GM12878 (cell line): ENCODE data around the gene SORCS1. TPM values are rescaled to one million over a fixed set of nuclear protein-coding genes. Genes with fewer than 3 reads are reported as not detected.

Experiments
- ATF7 ChIP-seq: fragments of 450-650 bp; IDR thresholded peaks from 2 replicates; pipeline ENCODE4 v1.6.1; 2016; ENCODE audit warnings: low read depth, mild to moderate bottlenecking
- BCL3 ChIP-seq: IDR thresholded peaks from 2 replicates; pipeline ENCODE4 v1.6.1; 2011; ENCODE audit warnings: borderline replicate concordance, low read depth, mild to moderate bottlenecking, moderate library complexity, low read length; ENCODE audit not compliant: insufficient read depth, poor library complexity, severe bottlenecking
- CREM ChIP-seq: IDR thresholded peaks from 2 replicates; pipeline ENCODE4 v1.6.1; 2014; ENCODE audit warnings: antibody characterized with exemption, low read depth
- FOXM1 ChIP-seq: IDR thresholded peaks from 2 replicates; pipeline ENCODE4 v1.6.1; 2012; ENCODE audit warnings: low read depth, mild to moderate bottlenecking, inconsistent platforms, low read length, moderate library complexity
- GABPA ChIP-seq: IDR thresholded peaks from 2 replicates; pipeline ENCODE4 v1.6.1; 2014; ENCODE audit warnings: antibody characterized with exemption, low read depth, mild to moderate bottlenecking, inconsistent platforms
- IKZF1 ChIP-seq: fragments of 450-650 bp; conservative IDR thresholded peaks from 2 replicates; pipeline ENCODE4 v1.6.1; 2017; ENCODE audit warnings: antibody characterized with exemption, mild to moderate bottlenecking
- IKZF2 ChIP-seq, 2 experiments: fragments of 450-650 bp; IDR thresholded peaks; 2 replicates each; pipeline ENCODE4 v1.6.1; 2017; ENCODE audit warnings: mild to moderate bottlenecking in 2 of 2, moderate library complexity in 2 of 2
- JUNB ChIP-seq: IDR thresholded peaks from 2 replicates; pipeline ENCODE4 v1.6.1; 2016; ENCODE audit warnings: antibody characterized with exemption, mild to moderate bottlenecking
- MTA2 ChIP-seq: fragments of 450-650 bp; IDR thresholded peaks from 2 replicates; pipeline ENCODE4 v1.6.1; 2016; ENCODE audit warnings: low read depth, mild to moderate bottlenecking, moderate library complexity
- NFIC ChIP-seq: IDR thresholded peaks from 2 replicates; pipeline ENCODE4 v1.6.1; 2012; ENCODE audit warnings: low read depth, mild to moderate bottlenecking, inconsistent platforms, low read length, moderate library complexity
- PBX3 ChIP-seq: IDR thresholded peaks from 2 replicates; pipeline ENCODE4 v1.6.1; 2011; ENCODE audit warnings: mild to moderate bottlenecking, low read depth, low read length, moderate library complexity; ENCODE audit not compliant: insufficient replicate concordance
- POLR2AphosphoS5 ChIP-seq: IDR thresholded peaks from 2 replicates; pipeline ENCODE4 v1.6.1; 2011; ENCODE audit warnings: mild to moderate bottlenecking, low read length, inconsistent platforms
- RAD21 ChIP-seq: IDR thresholded peaks from 2 replicates; pipeline ENCODE4 v1.6.1; 2011; ENCODE audit warnings: mild to moderate bottlenecking, low read depth, low read length, moderate library complexity; ENCODE audit not compliant: insufficient read depth
- RELA ChIP-seq: fragments of 450-650 bp; IDR thresholded peaks from 2 replicates; pipeline ENCODE4 v1.8.0; 2014; ENCODE audit warnings: borderline replicate concordance; ENCODE audit not compliant: partially characterized antibody
- RELB ChIP-seq: fragments of 450-650 bp; IDR thresholded peaks from 2 replicates; pipeline ENCODE4 v1.6.1; 2017; ENCODE audit warnings: low read depth, mild to moderate bottlenecking, moderate library complexity
- SMAD1 ChIP-seq: fragments of 450-650 bp; IDR thresholded peaks from 2 replicates; pipeline ENCODE4 v1.6.1; 2018; ENCODE audit warnings: mild to moderate bottlenecking, low read depth; ENCODE audit not compliant: partially characterized antibody
- SP1 ChIP-seq: IDR thresholded peaks from one replicate; pipeline ENCODE4 v1.6.1; 2011; ENCODE audit warnings: low read depth, low read length
- TCF12 ChIP-seq: IDR thresholded peaks from 2 replicates; pipeline ENCODE4 v1.6.1; 2011; ENCODE audit warnings: low read depth, mild to moderate bottlenecking, low read length
- ZBED1 ChIP-seq: IDR thresholded peaks from 2 replicates; pipeline ENCODE4 v1.6.1; 2016; ENCODE audit warnings: borderline replicate concordance
- ZNF24 ChIP-seq: fragments of 450-650 bp; IDR thresholded peaks from 2 replicates; pipeline ENCODE4 v1.6.1; 2017; ENCODE audit warnings: antibody characterized with exemption, mild to moderate bottlenecking
- polyA plus RNA-seq, 11 experiments: library from polyadenylated mRNA; depleted of rRNA in 4 of 11; unstranded in 6 of 11; stranded (reverse) in 5 of 11; fragments of >200 nt; fragmentation: Nextera tagmentation in 4 of 11; fragmentation: Illumina TruSeq in 1 of 11; extraction: Ambion mirVana in 4 of 11; extraction: Trizol in 1 of 11; gene quantifications; 1 replicate in 1 of 11; 2 replicates in 10 of 11; pipeline versions ENCODE4 v1.2.1 to v1.2.3, GENCODE V29; 2011 to 2016; ENCODE audit warnings: inconsistent platforms in 2 of 11, missing spikeins in 2 of 11, low read depth in 1 of 11
- total RNA-seq, 4 experiments: library from RNA; depleted of rRNA in 3 of 4; stranded (reverse); fragments of >200 nt in 3 of 4; fragmentation: Illumina TruSeq in 1 of 4; extraction: Trizol in 1 of 4; gene quantifications; 2 replicates each; pipeline versions ENCODE4 v1.2.1 to v1.2.3, GENCODE V29; 2013 to 2021
- TF ChIP-seq, protein P1 (sequence below): fragments of 450-650 bp; IDR thresholded peaks from 2 replicates; pipeline ENCODE4 v1.6.1; 2017; ENCODE audit warnings: mild to moderate bottlenecking
- TF ChIP-seq, protein P2 (sequence below): IDR thresholded peaks from 2 replicates; pipeline ENCODE4 v1.6.1; 2011; ENCODE audit warnings: low read depth, mild to moderate bottlenecking, low read length, moderate library complexity, borderline replicate concordance; ENCODE audit errors: extremely low read depth

Gene SORCS1
- total and polyA plus RNA-seq, 10 of the 15 experiments (the other 5 are each of a cell fraction or from before 2014, with no cell fraction given), result 0.02 to 9.6 (median 0.06) TPM; not detected in 3

DNA sequence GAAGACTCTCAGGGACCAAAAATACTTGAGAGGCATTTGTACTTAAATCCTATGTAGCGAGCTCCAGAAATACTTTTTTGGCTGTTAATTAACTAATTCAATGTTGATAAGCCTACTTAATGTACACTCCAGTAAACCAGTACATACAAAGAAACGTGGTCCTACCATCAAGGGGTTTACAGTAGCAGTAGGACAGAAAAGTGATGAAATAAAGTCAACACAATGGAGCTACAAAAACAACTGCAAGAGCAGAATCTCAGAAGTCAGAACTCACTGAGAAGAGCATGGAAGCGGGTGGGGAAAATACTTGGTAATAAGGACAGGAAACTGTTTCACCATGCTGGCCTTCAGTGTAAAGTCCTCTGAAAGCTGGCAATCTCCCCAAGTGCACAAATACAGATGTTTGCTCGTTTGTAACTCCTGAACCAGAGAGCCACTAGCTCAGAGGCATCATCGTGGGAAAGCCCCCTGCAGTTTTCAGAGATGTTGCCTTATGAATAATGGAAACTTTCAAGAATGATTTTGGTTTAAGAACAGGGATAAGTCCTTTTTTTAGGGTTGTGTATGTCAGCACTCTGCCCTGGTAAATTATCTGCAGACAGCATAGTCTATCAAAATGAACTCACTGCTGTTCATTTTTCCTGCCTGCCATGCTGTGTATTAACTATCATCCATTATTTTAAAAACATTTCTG is 233.2 kb downstream of the SORCS1 start (continued):
- TF ChIP-seq, protein P1, sequence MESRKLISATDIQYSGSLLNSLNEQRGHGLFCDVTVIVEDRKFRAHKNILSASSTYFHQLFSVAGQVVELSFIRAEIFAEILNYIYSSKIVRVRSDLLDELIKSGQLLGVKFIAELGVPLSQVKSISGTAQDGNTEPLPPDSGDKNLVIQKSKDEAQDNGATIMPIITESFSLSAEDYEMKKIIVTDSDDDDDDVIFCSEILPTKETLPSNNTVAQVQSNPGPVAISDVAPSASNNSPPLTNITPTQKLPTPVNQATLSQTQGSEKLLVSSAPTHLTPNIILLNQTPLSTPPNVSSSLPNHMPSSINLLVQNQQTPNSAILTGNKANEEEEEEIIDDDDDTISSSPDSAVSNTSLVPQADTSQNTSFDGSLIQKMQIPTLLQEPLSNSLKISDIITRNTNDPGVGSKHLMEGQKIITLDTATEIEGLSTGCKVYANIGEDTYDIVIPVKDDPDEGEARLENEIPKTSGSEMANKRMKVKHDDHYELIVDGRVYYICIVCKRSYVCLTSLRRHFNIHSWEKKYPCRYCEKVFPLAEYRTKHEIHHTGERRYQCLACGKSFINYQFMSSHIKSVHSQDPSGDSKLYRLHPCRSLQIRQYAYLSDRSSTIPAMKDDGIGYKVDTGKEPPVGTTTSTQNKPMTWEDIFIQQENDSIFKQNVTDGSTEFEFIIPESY, result no peak
- TF ChIP-seq POLR2AphosphoS5, result peak; percentile 36; the same call in 1 of the 2 replicates
- peak; percentile 83 for TF ChIP-seq RELB
- peak; percentile 44 for TF ChIP-seq JUNB
- 0 out of 2 replicates have a peak, but pooled peaks have one; percentile 16 for TF ChIP-seq TCF12
- peak; percentile 38; the same call in 1 of the 2 replicates for TF ChIP-seq NFIC
- no peak for TF ChIP-seq PBX3
- TF ChIP-seq, protein P2, sequence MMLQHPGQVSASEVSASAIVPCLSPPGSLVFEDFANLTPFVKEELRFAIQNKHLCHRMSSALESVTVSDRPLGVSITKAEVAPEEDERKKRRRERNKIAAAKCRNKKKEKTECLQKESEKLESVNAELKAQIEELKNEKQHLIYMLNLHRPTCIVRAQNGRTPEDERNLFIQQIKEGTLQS, result no peak
- peak; percentile 21; the same call in 1 of the 2 replicates for TF ChIP-seq RAD21
- peak; percentile 76 for TF ChIP-seq IKZF1
- peak; percentile 19 for TF ChIP-seq SP1
- peak; percentile 79 for TF ChIP-seq BCL3
- no peak for TF ChIP-seq GABPA
- TF ChIP-seq ZNF24, result 0 out of 2 replicates have a peak, but pooled peaks have one; percentile 10
- TF ChIP-seq IKZF2 (IDR thresholded peaks at IDR 0.05), result peak; percentile 66 to 67; a peak in 3 of 4 replicates
- TF ChIP-seq FOXM1, result peak; percentile 42; the same call in 1 of the 2 replicates
- peak; percentile 53; the same call in 1 of the 2 replicates for TF ChIP-seq ZBED1
- TF ChIP-seq RELA, result peak; percentile 73
- no peak for TF ChIP-seq SMAD1
- peak; percentile 45; the same call in 1 of the 2 replicates for TF ChIP-seq ATF7
- TF ChIP-seq MTA2, result peak; percentile 41; the same call in 1 of the 2 replicates
- TF ChIP-seq CREM, result 0 out of 2 replicates have a peak, but pooled peaks have one; percentile 28
- TF ChIP-seq, all 136 proteins: peak for 26
